Erythroblast (primary cell): ENCODE data around the gene ABCA12.

Source experiments
- GATA1 ChIP-seq: IDR thresholded peaks from 2 replicates; pipeline ENCODE4 v1.6.1; 2011; ENCODE audit warnings: low read depth, mild to moderate bottlenecking, control low read depth, low read length, moderate library complexity
- POLR2A ChIP-seq: IDR thresholded peaks from 2 replicates; pipeline ENCODE4 v1.6.1; 2011; ENCODE audit warnings: mild to moderate bottlenecking, low read length

DNA sequence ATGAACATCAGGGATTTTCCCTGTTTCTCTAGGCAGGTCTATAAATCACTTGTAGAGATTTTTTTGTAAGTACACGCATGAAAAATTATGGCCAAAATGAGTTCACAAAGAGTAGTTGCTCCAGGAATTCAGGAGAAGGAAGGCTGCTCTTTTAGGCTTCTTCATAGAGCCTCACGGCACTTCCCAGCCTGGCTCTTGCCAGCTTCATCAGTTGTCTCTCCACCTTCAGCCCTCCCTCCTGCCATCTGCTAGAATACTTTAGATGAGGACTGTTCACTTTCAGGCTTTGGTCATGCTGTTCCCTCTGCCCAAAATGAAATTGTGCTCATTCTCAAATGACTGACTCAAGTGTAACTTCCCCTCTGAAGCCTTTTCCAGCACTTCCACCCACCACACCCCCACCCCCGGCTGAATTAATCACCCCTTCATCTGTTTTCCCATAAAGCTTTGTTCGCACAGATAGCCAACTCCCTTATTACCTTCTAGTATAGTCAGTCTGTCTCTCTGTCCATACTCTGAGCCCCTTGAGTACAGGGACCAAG lies 1.8 kb upstream of the ABCA12 start:
- TF ChIP-seq POLR2A (no peak), GATA1 (no peak)
